Measurements from ENCODE around the gene PROSER2.
"Not testable (repeated sequence)": the region's sequence is repeated elsewhere in the genome, so short reads cannot be mapped to it uniquely, and the experiment has no call there.

The PROSER2 gene

GRCh38 chr10:11886138-11886474, 63.0 kb downstream of the PROSER2 start:
- no peak for DNase-seq (ENCODE audit: low read depth)

DNA sequence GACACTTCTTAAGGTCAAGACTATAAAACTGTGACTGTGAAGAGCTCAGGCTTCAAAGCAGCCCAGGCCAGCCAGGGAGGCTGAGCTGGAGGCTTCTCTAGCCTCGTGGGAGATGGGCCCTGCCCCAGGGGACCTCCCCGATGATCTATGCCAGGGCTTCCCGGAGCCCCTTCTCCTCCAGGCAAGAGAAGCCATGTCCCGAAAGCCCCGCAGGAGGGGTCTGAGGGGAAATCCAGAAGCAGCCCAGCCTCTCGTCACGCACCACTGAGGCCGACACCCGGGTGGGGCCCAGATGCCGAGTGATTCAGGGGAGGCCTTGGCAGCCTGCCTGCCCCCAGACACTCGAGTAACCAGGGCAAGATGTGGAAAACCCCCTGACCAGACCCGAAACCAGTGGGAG, 63.7 kb downstream of the PROSER2 start:
- DNase-seq (ENCODE audit: low read depth): no peak

DNA sequence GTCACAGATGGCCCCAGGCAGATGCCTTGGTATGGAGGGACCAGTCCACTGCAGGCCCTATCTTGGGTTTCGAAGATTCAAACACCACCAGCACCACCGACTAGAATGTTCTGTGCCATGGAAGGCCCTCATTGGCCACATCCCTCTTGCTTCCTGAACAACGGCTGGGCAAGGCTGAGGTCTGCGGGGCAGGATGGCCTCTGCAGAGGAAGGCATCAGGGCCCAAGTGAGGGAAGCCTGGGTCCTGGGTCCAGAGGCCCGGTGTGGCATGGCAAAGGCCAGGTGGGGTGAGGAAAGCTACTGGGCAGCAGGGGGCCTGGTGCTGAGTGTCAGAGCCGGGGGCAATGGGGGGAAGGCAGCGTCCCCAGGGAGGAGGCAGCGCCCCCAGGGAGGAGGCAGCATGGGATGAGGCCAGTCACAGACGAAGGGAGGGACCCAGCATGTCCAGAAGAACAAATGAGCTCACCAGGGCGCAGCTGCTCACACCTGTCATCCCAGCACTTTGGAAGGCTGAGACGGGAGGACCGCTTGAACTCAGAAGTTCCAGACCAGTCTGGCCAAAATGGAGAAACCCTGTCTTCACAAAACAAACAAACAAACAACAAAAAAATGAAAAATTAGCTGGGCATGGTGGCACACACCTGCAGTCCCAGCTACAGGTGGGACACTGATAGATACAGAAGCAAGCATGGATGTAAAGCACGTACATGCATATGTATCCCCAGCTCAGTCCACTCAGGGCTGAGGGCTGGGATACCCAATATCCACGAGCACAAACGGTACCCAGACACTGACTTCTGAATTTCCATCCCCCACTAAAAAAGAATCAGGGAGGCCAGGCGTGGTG, 64.4 kb downstream of the PROSER2 start:
- no peak for DNase-seq (ENCODE audit: low read depth)

GRCh38 chr10:11889263-11889662, 66.1 kb downstream of the PROSER2 start:
- not testable (repeated sequence) for DNase-seq (ENCODE audit: low read depth)

DNA sequence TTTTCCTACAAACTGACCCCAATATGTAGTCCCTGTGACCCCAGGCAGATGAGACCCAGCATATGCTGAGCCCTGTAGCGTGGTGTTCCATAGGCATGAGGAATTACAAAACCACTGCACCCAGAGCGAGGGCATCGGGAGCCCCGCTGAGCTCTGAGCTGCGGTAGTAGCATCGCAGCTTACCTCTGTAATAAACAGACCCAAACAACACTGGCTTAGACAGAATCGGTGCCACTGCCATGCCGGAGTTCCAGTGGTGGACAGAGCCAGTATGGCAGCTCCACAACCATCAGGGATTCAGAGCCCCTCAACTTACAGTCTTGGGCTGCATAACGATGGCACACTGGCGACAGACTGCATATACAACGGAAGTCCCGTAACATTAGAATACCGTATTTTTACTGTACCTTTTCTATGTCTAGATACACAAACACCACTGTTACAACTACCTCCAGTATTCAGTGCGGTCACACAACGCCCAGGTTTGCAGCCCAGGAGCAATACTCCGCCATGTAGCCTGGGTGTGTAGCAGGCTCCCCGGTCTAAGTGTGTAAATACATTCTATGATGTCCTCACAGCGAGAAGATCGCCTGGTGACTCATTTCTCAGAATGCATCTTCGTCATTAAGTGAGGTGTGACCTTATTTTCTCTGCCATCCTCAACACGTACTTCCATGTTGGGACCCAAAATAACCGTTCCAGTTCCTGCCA, 68.8 kb downstream of the PROSER2 start:
- DNase-seq (ENCODE audit: low read depth): no peak

DNA sequence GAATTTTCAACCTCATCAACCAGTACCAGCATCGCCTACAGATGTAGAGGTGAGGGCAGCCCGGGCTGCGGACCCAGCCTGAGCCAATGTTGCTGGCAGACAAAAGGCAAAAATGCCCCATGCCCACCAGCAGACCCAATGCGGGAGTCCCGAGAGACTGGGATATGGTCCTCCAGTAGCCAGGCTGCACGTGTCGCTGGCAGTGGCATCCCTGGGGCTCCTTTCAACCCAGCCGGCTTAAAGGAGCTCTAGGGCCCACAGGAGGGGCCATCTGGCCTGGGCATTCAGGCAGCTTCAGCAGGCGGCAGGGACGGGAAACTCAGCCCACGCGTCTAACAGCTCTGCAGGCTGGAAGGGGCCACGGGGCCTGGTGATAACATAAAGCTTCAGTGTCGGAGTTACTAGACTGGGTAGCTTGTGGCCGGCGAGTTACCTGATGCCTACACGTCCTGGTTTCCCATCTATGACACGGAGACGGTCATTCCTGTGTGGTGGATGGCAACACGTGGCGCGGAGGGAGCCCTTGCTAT, 70.7 kb downstream of the PROSER2 start:
- no peak for DNase-seq (ENCODE audit: low read depth)

DNA sequence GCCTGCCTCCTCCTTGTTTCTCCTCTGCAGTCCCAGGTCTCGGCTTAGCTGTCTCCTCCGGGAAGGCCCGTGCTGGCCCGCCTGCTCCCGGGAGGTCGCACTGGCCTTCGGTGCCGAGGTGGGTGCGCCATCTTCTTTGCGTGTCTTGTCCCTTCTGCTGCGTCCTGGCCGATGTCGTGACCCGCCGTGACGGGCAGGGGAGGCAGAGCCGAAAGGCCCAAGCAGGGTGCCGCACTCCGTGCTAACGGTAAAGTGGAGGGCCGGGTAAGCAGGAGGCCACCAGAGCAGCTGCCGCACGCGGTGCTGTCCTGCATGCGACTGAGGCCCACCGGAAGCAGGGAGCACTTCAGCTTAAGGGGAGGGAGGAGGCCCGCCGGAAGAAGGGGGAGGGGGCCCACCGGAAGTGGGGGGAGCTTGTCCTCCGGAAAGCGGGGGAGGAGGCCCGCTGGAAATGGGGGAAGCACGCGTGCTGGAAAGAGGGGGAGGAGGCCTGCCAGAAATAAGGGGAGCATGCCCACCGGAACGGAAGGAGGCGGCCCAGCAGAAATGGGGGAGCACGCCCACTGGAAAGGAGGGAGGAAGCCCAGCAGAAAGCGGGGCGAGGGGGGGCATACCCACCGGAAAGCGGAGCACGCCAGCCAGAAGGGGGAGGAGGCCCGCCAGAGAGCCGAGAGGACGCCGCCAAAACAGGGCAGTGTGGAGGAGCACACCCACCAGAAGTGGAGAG, 71.4 kb downstream of the PROSER2 start:
- DNase-seq (ENCODE audit: low read depth): no peak

DNA sequence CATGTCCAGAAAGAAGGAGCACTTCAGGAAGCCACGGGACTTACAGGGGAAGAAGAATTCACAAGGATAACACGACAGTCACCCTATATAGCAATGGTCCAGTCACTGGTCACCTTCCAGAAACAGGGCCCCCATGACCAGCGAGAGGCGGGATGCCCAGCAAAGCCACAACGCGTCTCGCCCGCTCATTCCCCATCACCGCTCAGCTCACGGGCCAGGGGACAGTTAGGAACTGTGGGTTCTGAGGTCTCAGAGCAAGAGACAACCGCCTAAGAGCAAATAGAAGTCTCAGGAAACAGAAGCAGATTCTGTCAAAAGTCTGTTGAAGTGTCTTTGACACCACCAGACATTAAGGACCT, 71.9 kb downstream of the PROSER2 start:
- no peak for DNase-seq (ENCODE audit: low read depth)

DNA sequence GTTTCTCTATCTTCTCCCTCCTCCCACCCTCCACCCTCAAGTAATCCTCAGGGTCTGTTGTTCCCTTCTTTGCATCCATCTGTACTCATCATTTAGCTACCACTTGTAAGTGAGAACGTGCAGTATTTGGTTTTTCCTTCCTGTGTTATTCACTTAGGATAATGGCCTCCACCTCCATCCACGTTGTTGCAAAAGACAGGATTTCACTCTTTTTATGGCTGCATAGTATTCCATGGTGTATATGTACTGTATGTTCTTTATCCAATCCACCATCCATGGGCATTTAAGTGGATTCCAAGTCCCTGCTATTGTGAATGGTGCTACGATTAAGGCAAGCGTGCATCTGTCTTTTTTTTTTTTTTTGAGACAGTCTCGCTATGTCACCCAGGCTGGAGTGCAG, 72.4 kb downstream of the PROSER2 start:
- DNase-seq (ENCODE audit: low read depth): no peak

- no peak for DNase-seq (ENCODE audit: low read depth)
Measured at GRCh38 chr10:11896549-11897200, 73.5 kb downstream of the PROSER2 start.

DNA sequence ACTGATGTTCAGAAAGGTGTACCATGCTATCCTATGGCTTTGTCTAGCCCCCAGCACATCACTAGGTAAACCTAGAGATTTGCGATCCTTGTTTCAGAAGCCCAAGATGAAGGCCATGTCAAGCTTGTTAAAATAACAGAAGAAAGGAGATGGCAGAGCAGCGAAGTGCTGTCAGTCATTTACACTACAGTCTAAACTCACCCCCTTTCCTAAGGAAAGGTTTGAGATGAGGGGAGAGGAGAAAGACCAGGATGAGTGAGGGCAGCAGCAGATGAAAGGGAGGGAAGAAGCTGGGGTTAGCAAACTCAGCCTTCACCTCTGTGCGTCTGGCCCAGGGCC, 74.8 kb downstream of the PROSER2 start:
- DNase-seq (ENCODE audit: low read depth): no peak

DNA sequence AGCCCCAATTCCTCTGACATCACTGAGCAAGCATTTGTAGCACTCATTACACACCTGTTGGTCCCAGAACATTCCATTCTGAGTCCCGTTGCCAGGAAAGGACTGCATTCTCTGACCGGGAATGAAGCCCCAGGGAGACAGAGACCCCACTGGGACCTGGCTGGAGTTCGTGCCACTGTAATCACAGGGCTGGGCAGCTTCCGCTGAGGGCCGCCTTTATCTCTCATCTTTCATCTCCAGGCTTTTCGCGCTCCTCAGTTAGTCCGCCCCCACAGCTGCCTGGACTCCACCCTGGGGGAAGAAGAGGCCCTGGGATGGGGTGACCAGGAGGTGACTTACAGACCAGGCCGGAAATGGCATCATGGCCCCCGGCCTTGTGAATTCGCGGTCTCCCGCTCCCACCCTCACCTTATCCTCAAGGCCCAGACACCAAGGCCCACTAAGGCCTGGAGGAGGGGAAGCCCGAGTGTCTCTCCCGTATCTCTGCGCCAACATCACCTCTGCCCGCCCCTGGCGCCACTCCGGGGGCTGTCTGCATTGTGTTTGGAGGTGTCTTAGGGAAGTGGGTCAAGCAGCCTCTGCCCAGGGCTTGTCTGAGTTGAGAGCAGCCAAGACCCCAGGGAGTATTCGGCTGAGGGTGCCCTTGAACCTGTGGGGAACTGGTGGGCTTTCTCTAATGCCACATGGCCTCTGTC, 75.4 kb downstream of the PROSER2 start:
- peak; percentile 49 for DNase-seq (ENCODE audit: low read depth)

DNA sequence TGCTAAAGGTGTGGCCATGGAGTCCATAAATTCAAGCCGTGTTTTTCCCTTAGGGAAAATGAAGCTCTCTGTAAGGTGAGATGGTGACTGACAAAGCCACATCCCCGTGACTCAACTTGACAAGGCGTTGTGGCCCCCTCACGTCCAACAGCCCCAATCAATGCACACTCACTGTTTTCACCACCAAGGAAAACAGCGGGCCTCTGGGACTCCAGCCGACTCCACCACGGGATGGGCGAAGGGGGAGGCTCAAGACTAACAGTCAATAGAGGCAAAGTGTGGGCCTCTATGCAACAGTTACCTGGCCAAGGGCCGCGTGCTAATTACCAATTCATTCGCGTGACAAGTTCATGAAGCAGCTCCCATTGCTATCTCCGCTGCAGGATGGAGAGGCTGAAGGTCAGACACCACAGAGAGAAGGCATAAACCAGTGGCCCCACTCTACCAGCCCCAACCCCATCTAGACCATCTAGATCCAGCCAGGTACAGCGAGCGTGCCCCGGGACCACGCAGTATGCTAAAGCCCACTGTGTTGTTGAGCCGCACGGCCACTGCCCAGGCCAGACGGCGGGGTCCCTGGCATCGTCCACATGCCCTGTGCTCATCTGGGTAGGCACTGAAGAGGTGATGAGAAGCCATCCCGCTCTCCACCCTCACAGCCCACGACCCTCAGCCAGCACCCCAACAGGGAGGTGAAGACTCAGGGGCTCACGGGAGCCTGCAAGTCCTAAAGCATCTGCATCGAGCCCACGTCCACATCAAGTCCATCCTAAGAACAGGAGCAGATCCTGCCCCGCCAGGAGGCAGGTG, 76.1 kb downstream of the PROSER2 start:
- DNase-seq (ENCODE audit: low read depth): no peak

DNA sequence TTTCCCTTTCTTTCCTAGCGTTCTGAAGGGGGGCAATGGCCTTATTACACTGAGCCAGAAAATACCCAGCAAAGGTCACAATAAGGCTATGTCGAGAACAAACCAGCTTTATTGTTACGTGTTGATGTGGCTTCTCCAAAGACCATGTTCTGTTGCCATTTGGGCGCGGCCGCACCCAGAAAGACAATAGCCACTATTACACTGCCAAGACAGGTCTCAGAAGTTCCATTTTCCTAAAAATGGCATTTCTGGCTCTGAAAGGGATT, 77.8 kb downstream of the PROSER2 start:
- no peak for DNase-seq (ENCODE audit: low read depth)

DNA sequence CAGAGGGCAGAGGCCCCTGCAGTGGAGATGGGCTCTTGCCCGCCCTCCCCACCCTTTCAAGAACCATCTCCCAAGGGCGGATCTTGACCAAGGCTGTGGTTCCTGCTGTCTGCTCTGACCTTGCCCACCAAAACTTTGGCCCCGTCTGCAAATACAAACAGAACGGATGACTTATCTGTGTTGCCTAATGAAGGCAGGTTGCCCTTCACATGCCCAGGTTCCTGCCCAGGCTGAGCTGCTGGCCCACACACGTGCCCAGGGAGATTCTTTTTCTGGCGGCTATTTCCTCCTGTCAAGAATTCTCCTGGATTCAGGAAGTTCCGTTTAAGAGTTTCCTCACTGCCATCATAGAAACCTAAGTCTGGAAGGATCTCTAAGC, 78.3 kb downstream of the PROSER2 start:
- no peak for DNase-seq (ENCODE audit: low read depth)

DNA sequence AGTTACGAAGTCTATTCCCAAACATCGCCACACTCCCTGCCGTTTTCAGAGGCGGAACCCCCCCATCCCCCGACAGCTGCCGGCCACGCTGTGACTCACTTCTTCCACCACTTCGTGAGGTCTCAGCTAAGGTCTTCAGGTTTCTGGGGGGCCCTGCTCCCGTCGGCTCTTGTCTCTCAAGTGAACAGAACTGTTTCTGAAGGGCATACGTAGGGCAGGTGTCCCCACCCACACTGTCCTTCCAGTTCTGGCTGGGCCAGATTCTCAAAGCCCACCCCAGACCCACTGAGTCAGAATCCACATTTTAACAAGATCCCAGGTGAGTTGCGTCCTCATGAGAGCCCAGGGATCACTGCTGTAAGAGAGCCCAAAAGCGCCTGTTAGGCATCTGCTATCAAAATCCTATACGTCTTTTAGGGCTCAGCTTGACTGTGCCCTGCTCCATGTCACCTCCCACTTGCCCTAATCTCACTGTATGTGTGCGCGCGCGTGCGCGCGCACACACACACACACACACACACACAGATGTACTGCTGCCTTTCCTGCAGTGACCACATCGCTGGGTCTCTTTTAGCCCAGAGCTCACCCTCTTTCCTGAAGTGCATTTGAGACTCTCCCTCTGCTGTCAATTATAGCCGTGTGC, 78.8 kb downstream of the PROSER2 start:
- no peak for DNase-seq (ENCODE audit: low read depth)

DNA sequence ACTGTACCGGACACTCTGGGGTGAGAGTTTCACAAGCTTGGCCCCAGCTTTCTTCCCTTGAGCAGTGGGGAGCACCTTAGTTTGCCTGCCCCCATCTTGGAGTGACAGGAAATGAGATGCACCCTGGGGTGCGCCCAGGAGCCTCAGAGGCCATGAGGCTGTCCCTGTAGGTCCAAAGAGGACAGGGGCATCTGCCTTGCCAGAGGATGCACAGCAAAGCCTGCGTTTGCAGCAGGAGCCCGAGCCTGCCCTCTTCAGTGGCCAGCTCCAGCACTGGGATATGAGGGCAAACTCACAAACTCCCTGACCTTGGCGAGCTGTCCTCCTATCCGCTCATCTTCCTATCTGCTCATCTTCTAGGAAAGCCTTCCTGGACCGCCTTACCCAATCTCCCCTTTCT, 79.5 kb downstream of the PROSER2 start:
- no peak for DNase-seq (ENCODE audit: low read depth)

GRCh38 chr10:11906714-11907113, 83.6 kb downstream of the PROSER2 start:
- no peak for DNase-seq (ENCODE audit: low read depth)

DNA sequence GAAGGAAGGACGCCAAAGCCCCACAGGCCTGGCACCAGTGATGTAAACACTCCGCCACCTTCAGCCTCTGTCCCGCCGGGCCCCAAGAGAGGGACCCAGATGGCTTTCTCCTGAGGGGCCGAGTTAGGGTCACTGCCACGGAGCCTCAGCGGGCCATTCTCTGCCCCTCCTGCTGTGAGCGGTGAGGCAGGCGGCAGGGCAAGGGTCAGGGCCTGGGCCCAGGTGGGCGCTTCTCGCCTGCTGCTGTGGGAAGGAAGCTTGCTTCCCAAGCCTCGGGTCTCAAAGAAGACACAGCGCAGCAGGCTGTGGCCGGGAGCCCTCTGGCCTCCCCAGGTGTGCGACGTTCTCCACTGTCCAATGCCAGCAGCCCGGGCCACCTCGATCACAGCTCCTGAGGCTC, 84.8 kb downstream of the PROSER2 start:
- no peak for DNase-seq (ENCODE audit: low read depth)

- no peak for DNase-seq (ENCODE audit: low read depth)
Measured at GRCh38 chr10:11908536-11908935, 85.4 kb downstream of the PROSER2 start.

DNA sequence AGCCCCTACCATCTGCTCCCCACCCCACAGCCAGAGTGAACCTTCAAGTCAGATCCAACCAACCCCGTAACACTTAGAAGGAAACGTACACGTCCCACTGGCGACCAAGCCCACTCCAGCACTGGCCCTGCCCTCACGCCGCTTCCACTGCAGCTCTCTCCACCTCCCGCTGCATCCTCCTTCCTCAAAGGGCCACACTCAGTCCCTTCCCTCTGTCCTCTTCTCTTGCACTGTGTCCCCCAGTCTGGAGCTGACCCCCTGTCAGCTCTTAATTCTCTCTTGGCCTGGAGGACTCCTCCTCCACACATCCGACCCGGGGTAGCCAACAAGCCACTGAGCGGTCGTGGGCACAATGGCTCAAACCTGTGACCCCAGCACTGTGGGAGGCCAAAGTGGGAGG, 85.8 kb downstream of the PROSER2 start:
- no peak for DNase-seq (ENCODE audit: low read depth)
